GM19193 (cell line): ENCODE results near the gene IL32.

Source experiments
- POLR2A ChIP-seq: IDR thresholded peaks from 4 replicates; pipeline ENCODE4 v1.6.1; 2011; ENCODE audit not compliant: insufficient read depth, insufficient read length; ENCODE audit errors: extremely low read depth

Gene IL32

DNA sequence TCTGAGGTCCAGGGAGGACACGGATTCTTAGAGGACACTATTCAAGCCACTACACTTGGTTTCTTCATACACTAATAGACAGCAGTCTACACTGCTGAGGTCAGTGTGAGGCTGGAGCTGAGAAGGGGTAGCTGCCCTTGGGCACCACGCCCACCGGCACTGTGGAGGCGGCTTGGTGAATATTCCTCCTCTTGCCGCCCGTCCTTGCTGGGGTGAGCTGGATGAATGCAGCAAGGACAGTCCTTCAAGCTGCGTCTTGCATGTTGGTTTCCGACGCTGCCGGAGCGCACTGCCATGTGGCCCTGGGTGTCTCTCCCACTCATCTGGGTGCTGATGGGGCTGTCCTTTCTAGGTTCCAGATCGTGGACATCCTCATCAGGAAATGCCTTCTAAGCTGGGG lies 49.6 kb downstream of the IL32 start:
- TF ChIP-seq POLR2A, result no peak

DNA sequence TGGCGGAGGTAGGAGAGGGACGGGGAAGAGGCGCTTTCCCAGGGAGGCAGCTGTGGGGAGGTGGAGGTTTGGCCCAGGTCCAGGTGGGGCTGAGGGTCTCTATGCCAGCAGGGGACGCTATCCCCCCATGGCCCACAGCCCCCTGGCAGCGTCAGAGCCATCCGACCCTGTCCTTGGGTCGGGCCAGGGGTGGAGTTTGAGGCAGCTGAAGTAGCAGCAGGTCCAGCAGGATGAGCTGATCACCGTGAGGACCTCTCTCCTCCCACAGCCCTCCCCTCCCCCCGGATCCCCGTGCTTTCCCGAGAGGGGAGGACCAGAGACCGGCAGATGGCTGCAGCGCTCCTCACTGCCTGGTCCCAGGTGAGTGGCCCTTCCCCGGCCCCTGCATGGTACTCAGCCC lies 50.1 kb downstream of the IL32 start:
- TF ChIP-seq POLR2A, result no peak

DNA sequence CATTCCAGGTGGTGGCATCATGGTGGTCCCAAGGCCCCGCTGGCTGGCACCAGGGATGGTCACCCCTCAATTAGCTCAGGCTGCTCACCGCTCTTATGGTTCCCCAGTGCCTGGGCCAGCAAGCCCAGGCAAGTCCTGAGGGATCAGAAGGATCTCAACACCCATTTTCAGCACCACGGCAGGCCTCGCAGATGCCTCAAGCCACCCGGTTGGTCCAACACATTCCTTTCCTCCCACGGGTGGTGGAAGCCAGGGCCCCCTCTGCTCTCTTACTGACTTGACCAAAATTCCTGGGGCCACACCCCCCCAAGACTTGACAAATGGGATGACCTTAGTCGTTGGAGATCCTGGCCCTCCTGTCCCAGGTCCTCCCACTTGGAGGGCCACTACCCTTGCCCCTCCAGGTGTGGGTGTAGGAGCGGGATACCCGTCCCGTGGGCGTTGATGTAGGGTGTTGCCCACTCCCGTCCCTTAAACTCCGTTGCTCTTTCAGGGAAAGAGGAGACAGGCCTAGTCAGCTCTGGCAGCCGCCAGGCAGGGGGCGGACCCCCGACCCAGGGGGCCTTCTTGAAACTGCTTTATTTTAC lies 52.9 kb downstream of the IL32 start:
- TF ChIP-seq POLR2A, result no peak

DNA sequence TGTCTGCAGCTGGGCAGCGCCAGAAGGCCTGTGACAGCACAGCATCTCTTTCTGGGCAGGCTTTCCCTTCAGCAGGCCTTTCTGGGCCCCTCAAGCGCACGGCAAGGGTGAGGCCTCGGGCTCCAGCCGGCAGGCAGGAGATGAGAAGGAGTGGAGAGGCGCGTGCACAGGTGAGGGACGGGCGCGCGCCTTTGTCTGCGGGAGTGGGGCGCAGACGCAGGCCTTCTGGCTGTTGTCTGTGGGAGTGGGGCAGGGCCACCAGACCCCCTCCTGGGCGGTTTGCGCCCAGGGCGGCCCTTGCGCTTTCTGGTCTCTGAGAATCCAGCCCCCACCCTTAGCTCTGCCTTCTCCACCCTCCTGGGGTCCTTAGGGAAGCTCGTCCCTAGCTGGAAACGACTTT lies 53.4 kb downstream of the IL32 start:
- TF ChIP-seq POLR2A, result no peak
